Activated effector memory CD4-positive, alpha-beta T cell treated with anti-CD3 and anti-CD28 coated beads, Interleukin-2, amount 50 U/mL, for 16 hours (primary cell): ENCODE results near the gene TEX22.

Experiments
- DNase-seq: peaks from one replicate; pipeline ENCODE4 v3.0.0-alpha.2; 2020

Gene TEX22

GRCh38 chr14:105385698-105386365, 12.5 kb upstream of the TEX22 start:
- DNase-seq: no peak

- DNase-seq: no peak
Measured at GRCh38 chr14:105386581-105387529, 11.5 kb upstream of the TEX22 start.

- DNase-seq: no peak
Measured at GRCh38 chr14:105387530-105387922, 10.8 kb upstream of the TEX22 start.

GRCh38 chr14:105388110-105388951, 10.0 kb upstream of the TEX22 start:
- no peak for DNase-seq

GRCh38 chr14:105388976-105389375, 9.4 kb upstream of the TEX22 start:
- DNase-seq: no peak

- DNase-seq: no peak
Measured at GRCh38 chr14:105389534-105389933, 8.8 kb upstream of the TEX22 start.

GRCh38 chr14:105389976-105390848, 8.1 kb upstream of the TEX22 start:
- no peak for DNase-seq

- DNase-seq: no peak
Measured at GRCh38 chr14:105390849-105391500, 7.4 kb upstream of the TEX22 start.

- DNase-seq: no peak
Measured at GRCh38 chr14:105391541-105391940, 6.8 kb upstream of the TEX22 start.

GRCh38 chr14:105392131-105393090, 5.9 kb upstream of the TEX22 start:
- DNase-seq: no peak

GRCh38 chr14:105393151-105393550, 5.2 kb upstream of the TEX22 start:
- DNase-seq: no peak

- DNase-seq: no peak
Measured at GRCh38 chr14:105394714-105395537, 3.4 kb upstream of the TEX22 start.

GRCh38 chr14:105395538-105395854, 2.8 kb upstream of the TEX22 start:
- DNase-seq: no peak

GRCh38 chr14:105397350-105397931, 897 bp upstream of the TEX22 start:
- DNase-seq: no peak

GRCh38 chr14:105398726-105399465, 558 bp downstream of the TEX22 start:
- no peak for DNase-seq

- no peak for DNase-seq
Measured at GRCh38 chr14:105399466-105399775, 1.1 kb downstream of the TEX22 start.

- no peak for DNase-seq
Measured at GRCh38 chr14:105400016-105400415, 1.7 kb downstream of the TEX22 start.

GRCh38 chr14:105401699-105402098, 3.4 kb downstream of the TEX22 start:
- no peak for DNase-seq

GRCh38 chr14:105408592-105408991, 10.3 kb downstream of the TEX22 start:
- no peak for DNase-seq
